HG03565 (cell line): ENCODE results near the gene POM121.
"Not testable (repeated sequence)": the region's sequence is repeated elsewhere in the genome, so short reads cannot be mapped to it uniquely, and the experiment has no call there.

Experiments
- ATAC-seq: cut with Tn5 transposase; IDR thresholded peaks from one replicate; pipeline ENCODE4 v1.9.1; 2021; ENCODE audit warnings: mild to moderate bottlenecking, moderate library complexity; ENCODE audit not compliant: unreplicated experiment

The POM121 gene

DNA sequence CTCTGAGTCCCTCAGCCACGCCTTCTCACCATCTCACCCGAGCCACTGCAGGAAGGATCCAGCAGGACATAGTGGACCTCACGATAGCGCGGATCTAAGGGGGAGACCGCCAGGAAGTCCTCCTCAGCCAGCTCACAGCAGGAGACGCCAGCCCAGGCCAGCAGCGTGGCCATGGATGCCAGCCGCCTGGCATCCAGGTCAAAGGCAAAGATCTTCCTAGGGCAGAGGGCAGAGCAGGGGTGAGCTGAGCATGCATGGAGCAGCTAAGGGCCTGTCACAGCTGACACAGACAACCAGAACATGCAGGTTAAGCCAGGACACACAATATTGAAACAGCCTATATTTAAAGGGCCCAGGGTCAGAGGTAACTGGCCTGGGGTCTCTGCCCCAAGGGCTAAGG lies 24.4 kb downstream of the POM121 start:
- not testable (repeated sequence) for ATAC-seq

DNA sequence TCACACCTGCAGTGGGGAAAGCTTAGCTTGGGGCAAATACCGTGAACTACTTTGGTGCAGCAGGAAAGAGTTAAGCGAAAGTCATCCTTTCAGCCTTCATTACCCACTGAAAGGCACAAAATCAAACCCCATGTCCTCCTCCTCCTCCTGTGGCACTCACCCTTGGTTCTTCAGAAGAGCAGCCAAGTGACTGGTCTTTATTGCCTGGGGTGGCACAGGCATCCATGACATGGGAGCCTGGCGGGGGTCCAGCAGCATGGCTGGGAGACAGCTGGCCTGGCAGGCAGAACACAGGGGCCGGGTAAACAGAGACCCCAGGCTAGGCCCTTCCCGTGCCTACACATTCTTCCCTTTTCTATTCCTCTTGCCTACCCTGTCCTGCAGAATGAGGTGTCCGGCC lies 24.8 kb downstream of the POM121 start:
- not testable (repeated sequence) for ATAC-seq

DNA sequence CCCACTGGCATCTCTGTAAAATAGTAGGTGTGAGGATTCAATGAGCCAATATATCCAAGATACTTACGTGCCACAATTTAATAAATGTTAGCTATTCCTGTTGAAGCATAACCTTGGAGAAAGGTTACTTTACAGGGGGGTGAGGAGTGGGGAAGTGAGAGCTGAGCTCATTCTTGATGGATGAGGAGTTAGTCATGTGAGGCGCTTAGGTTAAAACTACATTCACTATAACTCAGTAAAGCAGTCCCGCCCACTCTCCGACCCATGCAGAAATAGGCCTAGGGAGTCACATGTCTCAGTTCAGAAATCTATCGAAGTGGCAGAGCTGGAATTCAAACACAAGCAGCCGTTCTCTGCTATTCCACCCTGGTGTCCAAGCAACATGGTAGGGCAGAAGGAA lies 25.5 kb downstream of the POM121 start:
- not testable (repeated sequence) for ATAC-seq

DNA sequence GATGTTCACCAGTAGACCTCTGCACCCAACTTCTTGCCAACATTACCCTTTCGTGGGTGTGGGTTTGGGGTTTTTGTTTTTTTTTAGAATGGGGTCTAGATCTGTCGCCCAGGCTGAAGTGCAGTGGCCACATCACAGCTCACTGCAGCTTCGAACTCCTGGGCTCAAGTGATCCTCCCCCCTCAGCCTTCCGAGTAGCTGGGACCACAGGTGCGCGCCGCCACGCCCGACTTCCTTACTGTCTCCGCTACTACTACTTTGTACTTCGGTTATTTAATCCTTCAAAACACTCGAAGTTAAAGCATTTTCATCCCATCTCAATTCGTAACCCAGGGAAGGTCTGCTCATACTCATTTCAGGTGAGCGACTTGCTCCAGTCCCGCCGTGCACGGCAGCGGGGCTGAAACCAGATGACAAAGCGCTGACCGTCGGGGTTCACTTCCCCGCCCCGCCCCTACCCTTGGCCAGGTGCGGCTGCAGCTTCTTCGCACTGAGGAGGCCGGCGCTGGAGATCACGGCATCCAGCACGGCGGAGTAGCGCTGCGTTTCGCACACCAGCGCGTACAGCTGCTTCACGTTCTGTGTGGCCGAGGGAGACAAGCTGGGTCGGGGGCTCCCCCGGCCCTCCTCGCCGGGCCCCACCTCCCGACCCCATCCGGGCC lies 29.1 kb downstream of the POM121 start:
- ATAC-seq, result peak; percentile 30

DNA sequence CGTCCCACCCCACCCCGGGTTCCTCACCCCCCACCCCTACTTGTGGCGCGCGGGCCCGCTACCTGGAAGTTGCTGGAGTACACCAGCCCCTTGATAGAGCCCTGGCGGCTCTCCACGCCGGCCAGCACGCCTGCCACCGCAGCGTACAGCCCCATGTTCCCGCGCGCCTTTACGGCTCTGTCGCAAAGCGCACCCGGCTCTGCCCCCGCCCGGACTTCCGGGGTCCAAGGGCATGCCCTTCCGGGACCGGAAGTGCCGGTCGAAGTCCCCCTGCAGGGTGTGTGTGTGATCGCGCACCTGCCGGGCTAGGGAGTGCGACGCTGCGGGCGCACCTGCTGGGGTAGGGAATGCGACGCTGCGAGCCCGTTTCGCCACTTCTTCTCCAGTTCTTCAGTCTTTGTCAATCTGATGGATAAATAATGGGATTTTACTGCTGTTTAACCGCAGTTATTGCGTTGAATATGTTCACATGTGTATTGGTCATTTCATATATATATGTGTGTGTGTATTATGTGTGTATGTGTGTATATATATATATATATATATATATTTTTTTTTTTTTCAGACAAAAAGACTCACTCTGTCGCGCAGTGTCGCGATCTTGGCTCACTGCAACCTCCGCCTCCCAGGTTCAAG lies 29.8 kb downstream of the POM121 start:
- peak; percentile 80 for ATAC-seq

DNA sequence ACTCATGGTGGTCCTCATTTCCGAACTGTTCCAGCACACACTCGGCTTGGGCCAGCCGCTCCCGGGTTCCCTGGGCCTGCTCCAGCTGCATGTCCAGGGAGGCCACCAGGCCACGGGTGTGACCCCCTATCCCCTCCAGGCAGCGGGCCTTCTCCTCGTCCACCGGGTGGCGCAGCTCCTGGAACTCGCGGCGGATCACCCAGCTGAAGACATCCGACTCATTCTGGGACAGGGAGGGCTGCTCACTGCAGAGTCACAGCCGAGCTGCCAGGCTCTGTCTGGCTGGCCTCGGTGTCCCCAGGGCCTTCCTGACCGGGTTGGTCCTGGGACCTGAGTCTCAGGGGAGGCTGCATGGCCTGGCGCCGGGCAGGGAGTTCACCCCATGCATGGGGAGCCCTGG lies 35.1 kb downstream of the POM121 start:
- not testable (repeated sequence) for ATAC-seq

DNA sequence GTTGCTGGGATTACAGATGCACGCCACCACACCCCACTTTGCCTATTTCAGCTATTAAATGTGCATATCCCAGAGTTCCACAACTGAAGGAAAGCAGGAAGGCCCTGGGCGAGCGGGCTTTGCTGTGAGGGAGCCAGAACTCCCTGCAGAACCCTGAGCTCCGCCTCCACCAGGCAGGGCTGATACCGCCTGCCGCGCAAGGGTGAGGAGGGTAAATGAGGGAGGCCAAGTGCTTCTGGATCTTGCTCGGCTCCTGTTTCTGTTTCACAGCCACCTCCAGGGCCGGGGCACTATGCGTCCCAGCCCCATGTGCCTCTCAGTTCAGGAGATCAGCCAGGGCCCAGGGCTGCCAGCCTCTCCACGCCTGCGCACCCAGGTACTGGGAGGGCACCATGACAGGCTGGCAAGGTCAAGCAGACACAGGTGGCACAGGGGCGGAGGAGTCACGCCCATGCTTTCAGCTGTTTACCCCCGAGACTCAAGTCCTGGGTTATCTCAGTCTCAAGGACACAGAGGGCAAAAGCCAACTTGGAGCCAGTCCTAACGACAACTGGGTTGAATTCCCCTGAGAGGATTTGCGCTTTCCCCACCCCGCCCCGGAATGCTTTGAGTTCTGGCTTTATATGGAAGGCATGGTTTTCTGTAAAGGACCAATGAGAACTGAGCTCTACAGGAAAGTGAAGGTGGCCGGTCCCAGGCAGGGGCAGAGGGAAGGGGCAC lies 35.9 kb downstream of the POM121 start:
- not testable (repeated sequence) for ATAC-seq

DNA sequence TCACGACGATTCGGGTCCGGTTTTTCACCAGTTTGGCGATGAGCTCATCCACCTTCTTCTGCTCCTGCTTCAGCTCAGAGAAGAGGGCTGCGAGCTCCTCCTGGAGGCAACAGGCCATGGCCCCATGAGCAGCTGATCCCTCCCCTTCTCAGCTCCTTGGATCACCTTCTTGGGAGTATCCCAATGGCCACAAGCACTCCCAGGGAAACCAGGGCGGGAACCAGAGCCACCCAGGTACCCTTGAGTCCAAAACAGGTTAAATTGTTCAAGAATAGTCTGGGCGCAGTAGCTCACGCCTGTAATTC lies 36.4 kb downstream of the POM121 start:
- ATAC-seq, result not testable (repeated sequence)

DNA sequence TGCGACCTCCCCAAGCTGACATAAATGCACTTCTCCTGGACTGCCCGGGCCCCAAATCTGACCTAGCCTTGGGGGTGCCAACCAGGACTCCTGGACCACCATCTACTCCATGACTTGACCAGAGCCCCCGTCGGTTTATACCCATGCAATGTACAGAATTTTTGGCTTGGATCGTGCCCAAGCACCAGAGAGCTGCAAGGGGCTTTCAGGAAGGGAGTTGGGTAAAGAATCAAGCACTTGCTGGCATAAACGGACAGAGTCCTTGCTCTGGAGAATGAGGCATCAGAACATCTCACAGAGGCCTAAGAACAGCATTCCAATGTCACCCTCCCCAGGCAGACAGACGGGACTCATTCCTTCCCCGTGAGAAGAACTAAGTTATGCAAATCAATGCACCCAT lies 38.2 kb downstream of the POM121 start:
- ATAC-seq, result not testable (repeated sequence)

DNA sequence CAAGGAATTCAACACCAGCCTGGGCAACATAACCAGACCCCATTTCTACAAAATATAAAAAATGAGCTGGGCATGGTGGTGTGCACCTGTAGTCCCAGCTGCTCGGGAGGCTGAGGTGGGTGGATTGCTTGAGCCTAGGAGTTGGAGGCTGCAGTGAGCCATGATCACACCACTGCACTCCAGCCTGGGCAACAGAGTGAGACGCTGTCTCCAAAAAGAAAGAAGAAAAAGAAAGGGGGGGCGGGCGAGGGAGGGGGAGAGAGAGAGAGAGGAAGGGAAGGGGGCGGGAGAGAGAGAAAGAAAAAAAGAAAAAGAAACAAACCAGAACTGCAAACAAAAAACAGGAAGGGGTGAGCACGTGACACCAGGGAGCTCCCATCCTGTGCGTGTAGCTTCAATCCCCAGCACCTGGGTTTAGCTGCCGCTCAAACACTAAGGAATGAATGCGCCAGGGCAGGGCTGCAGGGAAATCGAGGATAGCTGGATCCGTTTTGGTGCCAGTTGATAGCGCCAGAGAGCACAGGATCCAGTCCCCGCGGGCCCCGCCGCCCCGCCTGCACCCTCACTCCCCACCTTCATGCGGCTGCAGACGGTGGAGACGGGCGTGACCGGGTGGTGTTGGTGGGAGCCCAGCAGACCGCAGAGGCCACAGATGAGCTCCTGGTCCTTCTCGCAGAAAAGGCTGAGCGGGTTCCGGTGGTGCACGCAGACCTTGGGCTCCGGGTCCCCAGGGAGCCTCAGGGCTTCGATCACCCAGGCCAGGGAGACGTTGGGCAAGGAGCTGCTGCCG lies 40.5 kb downstream of the POM121 start:
- not testable (repeated sequence) for ATAC-seq

DNA sequence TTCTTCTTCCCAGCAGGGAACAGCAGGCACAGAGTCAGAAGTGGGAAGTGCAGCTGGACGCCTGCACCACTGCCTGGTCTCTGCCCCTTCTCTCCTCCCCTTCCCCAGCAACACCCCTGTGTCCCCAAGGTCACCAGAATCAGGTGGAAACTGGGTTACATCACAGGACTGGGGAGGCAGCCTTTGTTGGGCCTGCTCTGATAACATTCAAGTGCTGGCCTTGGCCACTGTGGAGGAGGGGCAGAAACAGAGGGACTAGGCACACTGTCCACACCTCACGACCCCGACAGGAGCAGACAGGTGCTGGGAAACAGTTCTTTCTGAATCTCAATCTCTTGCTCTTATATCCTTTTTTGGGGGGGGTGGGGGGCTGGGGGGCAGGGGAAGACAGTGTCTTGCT lies 42.0 kb downstream of the POM121 start:
- not testable (repeated sequence) for ATAC-seq

DNA sequence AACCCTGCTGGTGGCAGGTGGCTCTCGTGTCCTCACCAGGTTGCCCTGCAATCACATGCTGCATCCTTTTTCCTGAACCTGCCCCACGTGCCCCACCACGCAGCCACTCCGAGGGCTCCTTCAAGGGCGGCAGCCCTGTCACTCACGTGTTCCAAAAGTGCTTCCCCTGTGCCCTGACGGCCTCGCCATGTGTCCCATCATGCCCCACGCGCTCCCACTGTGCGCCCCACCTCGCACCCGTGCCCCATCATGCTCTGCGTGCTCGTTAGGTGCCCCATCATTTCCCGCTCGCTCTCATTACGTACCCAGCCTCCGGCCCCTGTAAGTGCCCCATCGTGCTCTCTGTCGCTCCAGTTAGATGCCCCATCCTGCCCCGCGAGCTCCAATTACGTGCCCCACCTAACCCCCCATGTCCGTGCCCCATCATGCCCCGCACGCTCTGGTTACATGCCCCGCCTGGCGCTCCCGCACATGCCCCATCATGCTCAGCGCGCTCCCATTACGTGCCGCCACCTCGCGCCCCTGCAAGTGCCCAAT lies 44.2 kb downstream of the POM121 start, which contains the start of gene TRIM74:
Gene TRIM74, minus strand, starts transcription at position 487 of the 537 bp plus-strand sequence. CDS start 3,309 bp downstream, outside the sequence.
- not testable (repeated sequence) for ATAC-seq

DNA sequence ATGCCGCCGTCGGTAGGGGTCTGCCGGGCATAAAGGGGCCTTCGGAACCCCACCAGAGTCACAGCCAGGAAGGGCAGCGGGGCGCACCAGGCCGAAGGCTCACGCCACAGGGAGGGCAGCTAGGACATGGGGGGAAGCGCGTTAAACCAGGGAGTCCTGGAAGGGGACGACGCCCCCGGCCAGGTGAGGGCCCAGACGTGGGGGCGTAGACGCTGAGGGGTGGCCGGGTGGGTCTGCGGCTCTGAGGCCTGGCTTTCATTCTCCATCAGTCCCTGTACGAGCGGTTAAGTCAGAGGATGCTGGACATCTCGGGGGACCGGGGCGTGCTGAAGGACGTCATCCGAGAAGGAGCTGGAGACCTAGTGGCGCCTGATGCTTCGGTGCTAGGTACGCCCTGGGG lies 44.8 kb downstream of the POM121 start:
- ATAC-seq, result not testable (repeated sequence)

DNA sequence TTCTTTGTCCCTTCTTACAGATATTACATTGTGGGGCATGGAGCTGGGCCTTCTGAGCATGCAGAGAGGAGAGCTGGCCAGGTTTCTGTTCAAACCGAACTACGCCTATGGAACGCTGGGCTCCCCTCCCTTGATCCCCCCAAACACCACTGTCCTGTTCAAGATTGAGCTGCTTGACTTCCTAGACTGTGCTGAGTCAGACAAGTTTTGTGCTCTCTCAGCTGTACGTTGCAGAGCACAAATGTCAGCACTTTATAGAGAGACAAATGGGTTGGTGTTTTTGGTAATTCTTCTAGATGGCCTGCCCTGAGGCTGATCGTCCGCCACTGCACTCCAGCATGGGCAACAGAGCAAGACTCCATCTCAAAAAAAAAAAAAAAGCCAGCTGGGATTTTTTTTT lies 46.6 kb downstream of the POM121 start:
- not testable (repeated sequence) for ATAC-seq

DNA sequence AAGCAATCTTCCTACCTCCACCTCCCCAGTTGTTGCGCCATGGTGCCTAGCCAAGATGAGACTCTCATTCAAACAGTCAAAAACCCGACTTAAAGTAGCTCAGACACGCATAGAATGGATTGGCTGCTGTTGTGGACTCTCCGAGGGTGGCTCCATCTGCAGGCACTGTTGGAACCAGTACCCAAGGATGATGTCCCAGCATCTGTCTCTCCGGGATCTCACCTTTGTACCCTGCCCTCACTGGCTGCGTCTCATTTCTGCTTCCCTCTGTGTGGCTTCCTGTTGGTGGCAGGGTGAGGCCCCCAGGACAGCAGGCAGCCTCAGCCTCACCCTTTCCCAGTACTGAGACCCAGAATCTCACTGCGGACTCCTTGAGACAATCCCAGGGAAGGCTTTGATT lies 49.9 kb downstream of the POM121 start:
- not testable (repeated sequence) for ATAC-seq

DNA sequence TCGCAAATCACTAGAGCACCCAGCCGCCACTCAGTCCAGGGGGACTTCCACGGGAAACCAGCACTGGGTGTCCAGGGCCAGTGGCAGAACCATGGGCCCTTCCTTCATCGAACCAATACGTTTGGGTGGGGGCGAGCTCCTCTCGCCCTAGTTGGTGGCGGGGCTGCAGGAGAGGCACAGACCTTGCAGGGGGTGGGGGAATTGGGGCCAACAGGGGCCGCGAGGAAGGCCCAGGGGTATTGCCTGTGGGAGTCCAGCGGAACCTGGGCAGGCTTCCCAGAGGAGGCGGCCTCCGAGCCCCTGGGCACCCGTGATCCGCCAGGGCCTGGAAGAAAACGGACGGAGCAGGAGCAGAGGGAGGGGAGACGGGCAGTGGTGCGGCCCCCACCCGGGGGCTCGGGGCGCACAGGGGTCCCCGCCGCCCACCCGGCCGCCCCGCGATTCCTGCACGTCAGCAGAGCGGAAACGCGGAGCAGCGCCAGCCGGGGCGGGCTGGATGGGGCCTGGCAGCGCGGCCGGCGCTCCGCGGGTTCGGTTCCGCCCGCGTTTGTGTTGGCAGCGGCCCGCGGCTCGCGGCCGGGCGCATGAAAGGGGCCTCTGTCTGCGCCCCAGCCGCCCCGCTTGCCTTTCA lies 50.9 kb downstream of the POM121 start:
- not testable (repeated sequence) for ATAC-seq

DNA sequence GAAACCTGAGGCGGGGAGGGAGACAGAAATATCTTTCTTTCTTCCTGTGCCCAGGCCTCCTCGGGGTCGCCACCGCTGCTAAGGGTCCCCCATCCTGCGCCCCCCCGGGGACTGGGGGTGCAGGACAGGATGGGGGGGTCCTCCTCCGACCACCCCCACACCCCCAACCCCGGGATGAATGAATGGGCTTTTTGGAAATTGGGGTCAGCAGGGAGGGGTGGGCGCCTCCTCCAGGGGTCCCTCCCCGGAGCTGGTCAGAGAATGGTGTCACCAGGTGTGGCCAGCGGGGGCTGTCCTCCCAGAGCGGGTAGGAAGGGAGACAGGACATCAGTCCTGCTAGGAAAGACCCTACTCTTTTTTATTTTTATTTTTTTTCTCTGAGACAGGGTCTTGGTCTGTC lies 51.5 kb downstream of the POM121 start:
- ATAC-seq, result not testable (repeated sequence)

DNA sequence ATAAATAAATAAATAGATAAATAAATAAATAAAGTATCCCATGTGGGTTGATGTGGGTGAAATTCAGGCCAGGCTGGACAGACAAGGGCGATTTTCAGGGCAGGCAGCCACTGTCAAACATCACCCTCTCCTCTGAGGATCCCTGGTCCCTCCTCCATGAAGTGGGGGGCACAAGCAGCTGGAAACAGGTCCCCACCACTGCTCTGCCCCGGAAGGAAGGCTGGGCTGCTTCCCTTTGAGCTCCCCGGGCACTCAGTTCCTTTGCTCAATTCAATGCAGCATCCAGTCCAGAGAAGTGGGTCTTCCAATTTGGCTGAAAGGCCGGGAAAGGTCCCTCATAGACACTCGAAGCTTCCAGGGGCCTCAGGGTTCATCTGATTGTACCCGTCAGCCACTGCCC lies 55.5 kb downstream of the POM121 start:
- ATAC-seq, result not testable (repeated sequence)

DNA sequence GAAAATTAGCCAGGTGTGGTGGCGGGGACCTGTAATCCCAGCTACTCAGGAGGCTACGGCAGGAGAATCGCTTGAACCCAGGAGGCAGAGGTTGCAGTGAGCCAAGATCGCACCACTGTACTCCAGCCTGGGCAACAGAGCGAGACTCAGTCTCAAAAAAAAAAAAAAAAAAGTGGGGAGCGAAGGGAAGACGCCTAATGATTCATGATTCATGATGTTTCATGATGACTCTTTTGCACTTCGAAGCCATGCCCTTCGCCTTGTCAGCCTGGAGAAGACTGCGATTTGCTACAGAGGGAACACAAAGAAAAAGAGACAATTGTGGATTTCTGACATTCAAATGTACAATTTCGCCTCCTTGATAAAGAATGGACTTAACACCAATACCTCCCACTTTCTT lies 57.2 kb downstream of the POM121 start:
- not testable (repeated sequence) for ATAC-seq

DNA sequence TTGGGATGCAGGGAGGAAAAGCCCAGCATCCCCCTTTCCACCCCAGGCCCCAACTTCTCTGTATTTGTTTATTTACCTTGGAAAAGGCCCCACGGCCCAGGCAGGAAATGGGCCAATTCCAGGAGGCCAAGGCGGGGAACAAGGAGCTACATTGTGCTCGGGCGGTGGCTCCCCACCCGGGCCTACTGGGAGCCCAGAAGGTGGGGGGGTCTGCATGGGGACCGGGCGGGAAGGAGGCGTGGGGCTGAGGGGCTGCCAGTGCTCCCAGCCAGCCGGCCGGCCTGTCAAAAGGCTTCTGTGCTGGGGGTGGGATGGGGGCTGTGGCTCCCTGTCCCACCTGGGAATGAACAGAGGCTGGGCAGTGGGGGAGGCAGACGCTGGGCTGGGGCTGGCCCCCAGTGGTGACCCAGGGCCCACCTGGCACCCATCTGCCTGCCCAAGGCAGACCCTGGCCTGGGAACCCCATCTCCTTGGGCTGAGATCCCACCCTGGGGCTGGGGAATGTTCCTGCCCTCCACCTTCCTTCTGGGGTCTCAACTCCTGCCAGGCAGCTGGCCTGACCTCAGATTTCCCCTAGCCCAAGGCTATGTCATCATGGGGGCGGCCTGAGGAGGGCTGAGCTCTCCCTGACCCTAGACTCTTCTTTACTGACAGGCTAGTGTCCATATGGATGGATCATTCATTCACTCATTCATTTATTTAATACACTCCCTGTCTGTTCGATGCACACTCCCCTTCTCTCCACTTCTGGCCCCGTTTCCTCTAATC lies 65.4 kb downstream of the POM121 start:
- ATAC-seq, result not testable (repeated sequence)
